Astrocyte (in vitro differentiated cells and primary cell): ENCODE results near the gene RNU6-1. TPM values are rescaled to one million over a fixed set of nuclear protein-coding genes. Genes with fewer than 3 reads are reported as not detected.

ENCODE experiments used
- DNase-seq: peaks from one replicate; pipeline ENCODE4 v3.0.0-alpha.2; 2010; ENCODE audit warnings: low read depth
- FAIRE-seq: peaks from 2 replicates; lab custom pipeline; 2011; peaks lifted over from hg19 to GRCh38; lab: Jason Lieb, UNC
- H2AFZ ChIP-seq: 2 replicates; pipeline ENCODE4 v1.6.0; 2012; ENCODE audit warnings: low read depth, low read length, inconsistent platforms
- H3K27ac ChIP-seq: 2 replicates; pipeline ENCODE4 v1.5.1; 2011; ENCODE audit warnings: low read depth, low read length, inconsistent platforms
- H3K27me3 ChIP-seq: 2 replicates; pipeline ENCODE4 v1.6.0; 2011; ENCODE audit warnings: low read length, inconsistent platforms; ENCODE audit not compliant: insufficient read depth
- H3K36me3 ChIP-seq: 2 replicates; pipeline ENCODE4 v1.5.1; 2011; ENCODE audit warnings: low read length, inconsistent platforms; ENCODE audit not compliant: insufficient read depth
- H3K4me1 ChIP-seq: 2 replicates; pipeline ENCODE4 v1.5.1; 2011; ENCODE audit warnings: low read length, inconsistent platforms; ENCODE audit not compliant: insufficient read depth
- H3K4me2 ChIP-seq: 2 replicates; pipeline ENCODE4 v1.6.0; 2012; ENCODE audit warnings: low read length, inconsistent platforms
- H3K4me3 ChIP-seq: 2 replicates; pipeline ENCODE4 v1.5.1; 2011; ENCODE audit warnings: low read depth, mild to moderate bottlenecking, low read length, inconsistent platforms; ENCODE audit not compliant: insufficient read depth
- H3K79me2 ChIP-seq: 2 replicates; pipeline ENCODE4 v1.6.0; 2012; ENCODE audit warnings: mild to moderate bottlenecking, low read length, inconsistent platforms; ENCODE audit not compliant: insufficient read depth
- H3K9ac ChIP-seq: 2 replicates; pipeline ENCODE4 v1.6.0; 2012; ENCODE audit warnings: mild to moderate bottlenecking, low read length, inconsistent platforms
- H3K9me3 ChIP-seq: 2 replicates; pipeline ENCODE4 v1.5.1; 2012; ENCODE audit warnings: low read depth, mild to moderate bottlenecking, low read length, inconsistent platforms; ENCODE audit not compliant: insufficient read depth
- H4K20me1 ChIP-seq: 2 replicates; pipeline ENCODE4 v1.6.0; 2012; ENCODE audit warnings: low read length, inconsistent platforms; ENCODE audit not compliant: insufficient read depth
- H3K27ac Mint-ChIP-seq: one replicate; pipeline ENCODE4 v1.8.0; 2021; ENCODE audit warnings: mild to moderate bottlenecking, mixed read lengths; ENCODE audit not compliant: unreplicated experiment
- H3K27me3 Mint-ChIP-seq: one replicate; pipeline ENCODE4 v1.8.0; 2021; ENCODE audit warnings: low read depth, mixed read lengths; ENCODE audit not compliant: unreplicated experiment
- H3K36me3 Mint-ChIP-seq: one replicate; pipeline ENCODE4 v1.8.0; 2021; ENCODE audit warnings: low read depth, mixed read lengths; ENCODE audit not compliant: unreplicated experiment
- H3K4me1 Mint-ChIP-seq: one replicate; pipeline ENCODE4 v1.8.0; 2021; ENCODE audit warnings: low read depth, mixed read lengths; ENCODE audit not compliant: unreplicated experiment
- H3K4me3 Mint-ChIP-seq: one replicate; pipeline ENCODE4 v1.8.0; 2021; ENCODE audit warnings: mild to moderate bottlenecking, moderate library complexity, mixed read lengths; ENCODE audit not compliant: unreplicated experiment
- H3K9me3 Mint-ChIP-seq: one replicate; pipeline ENCODE4 v1.8.0; 2021; ENCODE audit warnings: mild to moderate bottlenecking, mixed read lengths; ENCODE audit not compliant: unreplicated experiment
- CTCF ChIP-seq: IDR thresholded peaks from 2 replicates; pipeline ENCODE4 v1.5.1; 2011; ENCODE audit warnings: low read depth, mild to moderate bottlenecking, inconsistent platforms, low read length, moderate library complexity; ENCODE audit not compliant: insufficient read depth
- EZH2 ChIP-seq: IDR thresholded peaks from 2 replicates; pipeline ENCODE4 v1.6.1; 2012; ENCODE audit warnings: mild to moderate bottlenecking, low read length, inconsistent platforms; ENCODE audit not compliant: insufficient read depth
- total RNA-seq: library from RNA; stranded (reverse); gene quantifications from 2 replicates; pipeline ENCODE4 v1.2.1, GENCODE V29; 2021

The RNU6-1 gene
- total RNA-seq, 1 donor from 2014 or later = not detected

- H3K9me3 Mint-ChIP-seq = peaks cover 2% of the 10 kb centered on the region
- H3K27ac Mint-ChIP-seq = no peak overlapping the region
- H3K4me1 Mint-ChIP-seq = peaks cover 6% of the 10 kb centered on the region
These were observed 10.5 kb upstream of the RNU6-1 start for GRCh38 chr15:67850336-67850735.

GRCh38 chr15:67849538-67849937 is 9.7 kb upstream of the RNU6-1 start:
- peaks cover 7% of the 10 kb centered on the region for H3K4me1 Mint-ChIP-seq
- H3K9me3 Mint-ChIP-seq = peaks cover 2% of the 10 kb centered on the region
- no peak overlapping the region for H3K4me3 ChIP-seq
- no peak overlapping the region for H3K4me2 ChIP-seq
- peaks cover 2% of the 10 kb centered on the region for H3K27me3 ChIP-seq
- FAIRE-seq (no peak), DNase-seq (no peak)
- no peaks in the 10 kb centered on the region for H3K9me3 ChIP-seq
- peaks cover 6% of the 10 kb centered on the region for H3K27me3 Mint-ChIP-seq
- TF ChIP-seq EZH2 = no peak
- no peak for TF ChIP-seq CTCF
- H3K27ac Mint-ChIP-seq = no peak overlapping the region
- no peak overlapping the region for H3K4me3 Mint-ChIP-seq
- H3K4me1 ChIP-seq = no peaks in the 10 kb centered on the region
- no peaks in the 10 kb centered on the region for H3K36me3 ChIP-seq
- no peak overlapping the region for H3K27ac ChIP-seq
- H3K36me3 Mint-ChIP-seq = no peaks in the 10 kb centered on the region
- H2AFZ ChIP-seq = no peak overlapping the region
- no peak overlapping the region for H3K9ac ChIP-seq
- no peaks in the 10 kb centered on the region for H4K20me1 ChIP-seq
- H3K79me2 ChIP-seq = no peaks in the 10 kb centered on the region

More at GRCh38 chr15:67850336-67850735, 10.5 kb upstream of the RNU6-1 start:
- TF ChIP-seq EZH2 = no peak
- no peak for TF ChIP-seq CTCF
- Histone ChIP-seq H3K9ac (no peak overlapping the region), H3K79me2 (no peaks in the 10 kb centered on the region), H2AFZ (no peak overlapping the region), H3K9me3 (no peaks in the 10 kb centered on the region), H3K4me3 (no peak overlapping the region), H3K4me1 (no peaks in the 10 kb centered on the region), H3K27me3 (peaks cover 2% of the 10 kb centered on the region), H3K27ac (no peak overlapping the region), H3K4me2 (no peak overlapping the region), H4K20me1 (no peaks in the 10 kb centered on the region), H3K36me3 (no peaks in the 10 kb centered on the region)
- no peaks in the 10 kb centered on the region for H3K36me3 Mint-ChIP-seq
- H3K27me3 Mint-ChIP-seq = peaks cover 6% of the 10 kb centered on the region
- no peak overlapping the region for H3K4me3 Mint-ChIP-seq
- DNase-seq (no peak), FAIRE-seq (no peak)

- Mint-ChIP-seq H3K4me3 (no peak overlapping the region), H3K27me3 (peaks cover 6% of the 10 kb centered on the region), H3K27ac (no peak overlapping the region), H3K4me1 (peaks cover 26% of the 10 kb centered on the region), H3K9me3 (peaks cover 2% of the 10 kb centered on the region), H3K36me3 (no peaks in the 10 kb centered on the region)
- Histone ChIP-seq H3K9me3 (no peaks in the 10 kb centered on the region), H3K4me2 (no peak overlapping the region), H3K4me3 (no peak overlapping the region), H3K36me3 (no peaks in the 10 kb centered on the region), H3K27ac (no peak overlapping the region), H3K9ac (no peak overlapping the region), H2AFZ (no peak overlapping the region), H4K20me1 (no peaks in the 10 kb centered on the region), H3K4me1 (peaks cover 14% of the 10 kb centered on the region), H3K27me3 (no peaks in the 10 kb centered on the region), H3K79me2 (no peaks in the 10 kb centered on the region)
- FAIRE-seq (no peak), DNase-seq (no peak)
- TF ChIP-seq EZH2 (no peak), CTCF (no peak)
These were observed 6.1 kb upstream of the RNU6-1 start for GRCh38 chr15:67845974-67846373.
